Ishikawa (cell line): Measurements from ENCODE around the gene GAB2.

Source experiments
- CEBPB ChIP-seq: IDR thresholded peaks from 2 replicates; pipeline ENCODE4 v1.6.1; 2012
- CREB1 ChIP-seq: IDR thresholded peaks from 2 replicates; pipeline ENCODE4 v1.6.1; 2012; ENCODE audit warnings: low read depth
- EGR1 ChIP-seq: IDR thresholded peaks from 2 replicates; pipeline ENCODE4 v1.6.1; 2012
- EP300 ChIP-seq: IDR thresholded peaks from 2 replicates; pipeline ENCODE4 v1.6.1; 2012; ENCODE audit warnings: borderline replicate concordance
- FOXM1 ChIP-seq: IDR thresholded peaks from 2 replicates; pipeline ENCODE4 v1.6.1; 2012; ENCODE audit warnings: low read depth, borderline replicate concordance
- MAX ChIP-seq: IDR thresholded peaks from 2 replicates; pipeline ENCODE4 v1.6.1; 2012
- NFIC ChIP-seq: IDR thresholded peaks from 2 replicates; pipeline ENCODE4 v1.6.1; 2012
- RAD21 ChIP-seq: IDR thresholded peaks from 2 replicates; pipeline ENCODE4 v1.6.1; 2012; ENCODE audit warnings: low read depth
- REST ChIP-seq: IDR thresholded peaks from 2 replicates; pipeline ENCODE4 v1.6.1; 2012; ENCODE audit warnings: low read depth, mild to moderate bottlenecking
- TAF1 ChIP-seq: IDR thresholded peaks from 2 replicates; pipeline ENCODE4 v1.6.1; 2012; ENCODE audit warnings: low read depth, mild to moderate bottlenecking
- TCF12 ChIP-seq: IDR thresholded peaks from 2 replicates; pipeline ENCODE4 v1.6.1; 2012; ENCODE audit warnings: low read depth
- TEAD4 ChIP-seq: IDR thresholded peaks from 2 replicates; pipeline ENCODE4 v1.6.1; 2012
- USF1 ChIP-seq: IDR thresholded peaks from 2 replicates; pipeline ENCODE4 v1.6.1; 2012
- YY1 ChIP-seq: IDR thresholded peaks from 2 replicates; pipeline ENCODE4 v1.6.1; 2012; ENCODE audit warnings: low read depth
- ZBTB7A ChIP-seq: IDR thresholded peaks from 2 replicates; pipeline ENCODE4 v1.6.1; 2012; ENCODE audit warnings: low read depth

Gene GAB2

GRCh38 chr11:78200553-78200952, 217.1 kb downstream of the GAB2 start:
- TF ChIP-seq TEAD4, result no peak
- TF ChIP-seq USF1, result no peak
- TF ChIP-seq CREB1, result no peak

GRCh38 chr11:78200061-78200460, 217.6 kb downstream of the GAB2 start:
- TF ChIP-seq ZBTB7A (no peak), FOXM1 (no peak), TEAD4 (no peak), MAX (no peak), REST (no peak), CREB1 (no peak), CEBPB (no peak), TAF1 (no peak), RAD21 (no peak), NFIC (no peak), TCF12 (no peak), EGR1 (no peak), EP300 (no peak), YY1 (no peak)

GRCh38 chr11:78199653-78200015, 218.0 kb downstream of the GAB2 start:
- TF ChIP-seq ZBTB7A (no peak), CREB1 (no peak), USF1 (no peak), RAD21 (no peak), CEBPB (no peak), FOXM1 (no peak), EGR1 (no peak), NFIC (no peak), EP300 (no peak), TAF1 (no peak), YY1 (no peak), REST (no peak), TCF12 (no peak), TEAD4 (no peak), MAX (no peak)

- TF ChIP-seq NFIC (no peak), ZBTB7A (no peak), EGR1 (no peak), MAX (no peak), CREB1 (no peak), USF1 (no peak), YY1 (no peak), TAF1 (no peak), FOXM1 (no peak), EP300 (no peak)
Observed at GRCh38 chr11:78199015-78199652, 218.5 kb downstream of the GAB2 start.

GRCh38 chr11:78197816-78198215, 219.8 kb downstream of the GAB2 start:
- TF ChIP-seq RAD21 (no peak), EGR1 (no peak), CEBPB (no peak), TEAD4 (no peak), NFIC (no peak), MAX (no peak), TAF1 (no peak)

- TF ChIP-seq TEAD4, result no peak
- TF ChIP-seq NFIC, result no peak
- TF ChIP-seq FOXM1, result no peak
- no peak for TF ChIP-seq CEBPB
- no peak for TF ChIP-seq TCF12
- TF ChIP-seq EGR1, result no peak
- no peak for TF ChIP-seq ZBTB7A
- no peak for TF ChIP-seq USF1
- no peak for TF ChIP-seq EP300
- no peak for TF ChIP-seq CREB1
- TF ChIP-seq MAX, result no peak
- TF ChIP-seq TAF1, result no peak
Observed at GRCh38 chr11:78196661-78197091, 220.9 kb downstream of the GAB2 start.
